A549 (cell line): ENCODE measurements around the gene SETBP1.

Source experiments
- CEBPB ChIP-seq, 2 experiments: fragments of >200 bp in 1 of 2; sonication (Bioruptor Twin) in 1 of 2; formaldehyde crosslinking in 1 of 2; IDR thresholded peaks; 2 replicates each; pipeline ENCODE4 v1.6.1; 2012 to 2016
- CHD2 ChIP-seq: fragments of 150-350 bp; IDR thresholded peaks from 2 replicates; pipeline ENCODE4 v1.6.1; 2014; ENCODE audit warnings: low read length; ENCODE audit not compliant: partially characterized antibody
- EHMT2 ChIP-seq: fragments of 200-600 bp; sonication (generic); IDR thresholded peaks from 2 replicates; pipeline ENCODE4 v1.6.1; 2016; ENCODE audit warnings: antibody characterized with exemption, low read depth, mild to moderate bottlenecking, moderate library complexity
- JUN ChIP-seq, 2 experiments: fragments of >200 bp; sonication (Bioruptor Twin); formaldehyde crosslinking; IDR thresholded peaks; 2 replicates in 1 of 2; 3 replicates in 1 of 2; pipeline ENCODE4 v1.6.1; 2016 to 2017
- KDM1A ChIP-seq: fragments of 200-600 bp; sonication (generic); IDR thresholded peaks from 2 replicates; pipeline ENCODE4 v1.6.1; 2016; ENCODE audit warnings: low read depth, mild to moderate bottlenecking
- MYC ChIP-seq: IDR thresholded peaks from 2 replicates; pipeline ENCODE4 v1.6.1; 2012; ENCODE audit warnings: mild to moderate bottlenecking, inconsistent platforms, low read length, improper control_type of control experiment, borderline replicate concordance
- POLR2A ChIP-seq: IDR thresholded peaks from 2 replicates; pipeline ENCODE4 v1.6.1; 2012; ENCODE audit warnings: mild to moderate bottlenecking, low read length
- SREBF2 ChIP-seq: fragments of 450-650 bp; IDR thresholded peaks from 2 replicates; pipeline ENCODE4 v1.6.1; 2014; ENCODE audit warnings: mild to moderate bottlenecking, moderate library complexity
- ZFP36 ChIP-seq: fragments of 450-650 bp; IDR thresholded peaks from 2 replicates; pipeline ENCODE4 v1.6.1; 2014; ENCODE audit warnings: borderline replicate concordance; ENCODE audit not compliant: partially characterized antibody
- TF ChIP-seq, protein P1 (sequence below): fragments of >200 bp; sonication (Bioruptor Twin); formaldehyde crosslinking; IDR thresholded peaks from 3 replicates; pipeline ENCODE4 v1.5.1; 2016
- TF ChIP-seq, protein P2 (sequence below): fragments of 450-650 bp; IDR thresholded peaks from 2 replicates; pipeline ENCODE4 v1.6.1; 2014; ENCODE audit warnings: antibody characterized with exemption
- TF ChIP-seq, protein P3 (sequence below): IDR thresholded peaks from 2 replicates; pipeline ENCODE4 v1.6.1; 2012

- TF ChIP-seq, protein P1, sequence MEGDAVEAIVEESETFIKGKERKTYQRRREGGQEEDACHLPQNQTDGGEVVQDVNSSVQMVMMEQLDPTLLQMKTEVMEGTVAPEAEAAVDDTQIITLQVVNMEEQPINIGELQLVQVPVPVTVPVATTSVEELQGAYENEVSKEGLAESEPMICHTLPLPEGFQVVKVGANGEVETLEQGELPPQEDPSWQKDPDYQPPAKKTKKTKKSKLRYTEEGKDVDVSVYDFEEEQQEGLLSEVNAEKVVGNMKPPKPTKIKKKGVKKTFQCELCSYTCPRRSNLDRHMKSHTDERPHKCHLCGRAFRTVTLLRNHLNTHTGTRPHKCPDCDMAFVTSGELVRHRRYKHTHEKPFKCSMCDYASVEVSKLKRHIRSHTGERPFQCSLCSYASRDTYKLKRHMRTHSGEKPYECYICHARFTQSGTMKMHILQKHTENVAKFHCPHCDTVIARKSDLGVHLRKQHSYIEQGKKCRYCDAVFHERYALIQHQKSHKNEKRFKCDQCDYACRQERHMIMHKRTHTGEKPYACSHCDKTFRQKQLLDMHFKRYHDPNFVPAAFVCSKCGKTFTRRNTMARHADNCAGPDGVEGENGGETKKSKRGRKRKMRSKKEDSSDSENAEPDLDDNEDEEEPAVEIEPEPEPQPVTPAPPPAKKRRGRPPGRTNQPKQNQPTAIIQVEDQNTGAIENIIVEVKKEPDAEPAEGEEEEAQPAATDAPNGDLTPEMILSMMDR, result no peak
- no peak for TF ChIP-seq CHD2
- TF ChIP-seq CEBPB (IDR thresholded peaks at IDR 0.05), result no peak
- TF ChIP-seq, protein P2, sequence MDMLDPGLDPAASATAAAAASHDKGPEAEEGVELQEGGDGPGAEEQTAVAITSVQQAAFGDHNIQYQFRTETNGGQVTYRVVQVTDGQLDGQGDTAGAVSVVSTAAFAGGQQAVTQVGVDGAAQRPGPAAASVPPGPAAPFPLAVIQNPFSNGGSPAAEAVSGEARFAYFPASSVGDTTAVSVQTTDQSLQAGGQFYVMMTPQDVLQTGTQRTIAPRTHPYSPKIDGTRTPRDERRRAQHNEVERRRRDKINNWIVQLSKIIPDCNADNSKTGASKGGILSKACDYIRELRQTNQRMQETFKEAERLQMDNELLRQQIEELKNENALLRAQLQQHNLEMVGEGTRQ, result no peak
- TF ChIP-seq KDM1A, result no peak
- no peak for TF ChIP-seq EHMT2
- TF ChIP-seq POLR2A, result no peak
- no peak for TF ChIP-seq ZFP36
- no peak for TF ChIP-seq MYC
- no peak for TF ChIP-seq SREBF2
- TF ChIP-seq, protein P3, sequence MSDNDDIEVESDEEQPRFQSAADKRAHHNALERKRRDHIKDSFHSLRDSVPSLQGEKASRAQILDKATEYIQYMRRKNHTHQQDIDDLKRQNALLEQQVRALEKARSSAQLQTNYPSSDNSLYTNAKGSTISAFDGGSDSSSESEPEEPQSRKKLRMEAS, result no peak
- no peak for TF ChIP-seq JUN (IDR thresholded peaks at IDR 0.05)
Observed at GRCh38 chr18:44969214-44969795, 288.6 kb downstream of the SETBP1 start.
